RPMI7951 (cell line): ENCODE measurements around the gene EDARADD. TPM values are rescaled to one million over a fixed set of nuclear protein-coding genes. Genes with fewer than 3 reads are reported as not detected.
A peak's percentile ranks its signal among the peaks of the same experiment; 100 is the strongest.
"Not testable (repeated sequence)": the region's sequence is repeated elsewhere in the genome, so short reads cannot be mapped to it uniquely, and the experiment has no call there.

Source experiments
- DNase-seq: peaks from one replicate; pipeline ENCODE4 v3.0.0-alpha.2; 2012; ENCODE audit warnings: low read depth
- total RNA-seq: library from RNA; depleted of rRNA; stranded (reverse); fragments of >200 nt; shearing (Covaris generic); gene quantifications from 2 replicates; pipeline ENCODE4 v1.2.3, GENCODE V29; 2014; rRNA removed

Gene EDARADD
- 0.49 and 1.7 TPM in 2 replicates for total RNA-seq

GRCh38 chr1:236393681-236394481 is at the start of gene EDARADD:
Gene EDARADD (plus strand): TSS chr1:236394286. CDS start chr1:236394445, 159 bp downstream.
- DNase-seq = peak; percentile 10

- no peak for DNase-seq
Measured at GRCh38 chr1:236345728-236346127, 48.4 kb upstream of the EDARADD start.

GRCh38 chr1:236348071-236348470 is 46.0 kb upstream of the EDARADD start:
- DNase-seq = no peak

GRCh38 chr1:236350308-236350707 is 43.8 kb upstream of the EDARADD start:
- DNase-seq = no peak

- no peak for DNase-seq
Measured at GRCh38 chr1:236351875-236352573, 42.1 kb upstream of the EDARADD start.

- DNase-seq = not testable (repeated sequence)
Measured at GRCh38 chr1:236352747-236353146, 41.3 kb upstream of the EDARADD start.

- no peak for DNase-seq
Measured at GRCh38 chr1:236353813-236354212, 40.3 kb upstream of the EDARADD start.

- peak; percentile 33 for DNase-seq
Measured at GRCh38 chr1:236354330-236355147, 39.5 kb upstream of the EDARADD start.

GRCh38 chr1:236356141-236356540 is 37.9 kb upstream of the EDARADD start:
- DNase-seq = no peak

- no peak for DNase-seq
Measured at GRCh38 chr1:236361909-236362590, 32.0 kb upstream of the EDARADD start.

- DNase-seq = no peak
Measured at GRCh38 chr1:236363237-236363636, 30.8 kb upstream of the EDARADD start.

GRCh38 chr1:236365999-236366570 is 28.0 kb upstream of the EDARADD start:
- no peak for DNase-seq

GRCh38 chr1:236366681-236367080 is 27.4 kb upstream of the EDARADD start:
- DNase-seq = not testable (repeated sequence)

- no peak for DNase-seq
Measured at GRCh38 chr1:236370420-236370819, 23.7 kb upstream of the EDARADD start.

GRCh38 chr1:236371083-236371482 is 23.0 kb upstream of the EDARADD start:
- no peak for DNase-seq

GRCh38 chr1:236377832-236378535 is 16.1 kb upstream of the EDARADD start:
- DNase-seq = no peak

- DNase-seq = no peak
Measured at GRCh38 chr1:236381565-236382158, 12.4 kb upstream of the EDARADD start.

- no peak for DNase-seq
Measured at GRCh38 chr1:236388332-236388731, 5.8 kb upstream of the EDARADD start.

- no peak for DNase-seq
Measured at GRCh38 chr1:236389253-236389652, 4.8 kb upstream of the EDARADD start.

GRCh38 chr1:236391008-236391407 is 3.1 kb upstream of the EDARADD start:
- DNase-seq = no peak
